HCT116 (cell line): ENCODE data around the gene PRR23E. TPM values are rescaled to one million over a fixed set of nuclear protein-coding genes. Genes with fewer than 3 reads are reported as not detected.

Experiments used
- ATAC-seq: fragments of 200-7000 bp; cut with Tn5 transposase; 2 replicates; pipeline ENCODE4 v1.9.1; 2020; ENCODE audit warnings: mild to moderate bottlenecking, moderate library complexity
- BruUV-seq: library from RNA; stranded (reverse); fragments of 400-500 nt; replicated peaks from 2 replicates; lab custom pipeline; 2021; lab: Mats Ljungman, UMichigan
- CTCF ChIA-PET: fragments of 300-600 bp; sonication (Branson Sonifier 250); formaldehyde crosslinking; loops from one replicate; lab custom pipeline; 2021; ENCODE audit warnings: antibody characterized with exemption; lab: Charles Lee
- POLR2A ChIA-PET: fragments of 300-600, 350-600 bp; sonication (Branson Sonifier 250); formaldehyde crosslinking; loops from one replicate; lab custom pipeline; 2021; ENCODE audit warnings: antibody characterized with exemption; lab: Charles Lee
- RAD21 ChIA-PET, 2 experiments: fragments of 300-600 bp; sonication (Branson Sonifier 250); formaldehyde crosslinking; loops; one replicate each; lab custom pipeline; 2023; ENCODE audit warnings: low total read pairs in 2 of 2; ENCODE audit not compliant: uncharacterized antibody in 2 of 2, unreplicated experiment in 2 of 2, low non-redundant PET in 1 of 2; lab: Charles Lee
- DNase-seq: peaks from one replicate; pipeline ENCODE4 v3.0.0-alpha.2; 2010; ENCODE audit warnings: low read depth, low spot score
- H2AFZ ChIP-seq: fragments of 200-600 bp; shearing (Covaris generic), sonication (generic); 2 replicates; pipeline ENCODE4 v1.6.1; 2017; ENCODE audit warnings: low read depth, mixed run types, mixed read lengths, antibody characterized with exemption, low read length; ENCODE audit not compliant: poor library complexity, severe bottlenecking
- H3K27ac ChIP-seq: 2 replicates; pipeline ENCODE4 v1.5.1; 2012; ENCODE audit warnings: low read depth, low read length
- H3K27me3 ChIP-seq: fragments of 200-600 bp; sonication (generic); 2 replicates; pipeline ENCODE4 v1.6.1; 2016; ENCODE audit warnings: mixed run types, low read length, mixed read lengths; ENCODE audit not compliant: insufficient read depth
- H3K36me3 ChIP-seq, 2 experiments: fragments of 200-500 bp in 1 of 2; fragments of 200-600 bp in 1 of 2; sonication (Bioruptor generic) in 1 of 2; sonication (generic) in 1 of 2; 2 replicates each; pipeline versions ENCODE4 v1.5.1 to v1.6.1; 2014 to 2016; ENCODE audit warnings: low read length in 2 of 2, inconsistent platforms in 1 of 2, mixed read lengths in 1 of 2, mixed run types in 1 of 2; ENCODE audit not compliant: insufficient read depth in 2 of 2, control insufficient read depth in 1 of 2
- H3K4me1 ChIP-seq, 2 experiments: fragments of 200-600 bp in 1 of 2; sonication (generic) in 1 of 2; 2 replicates each; pipeline versions ENCODE4 v1.5.1 to v1.6.1; 2012 to 2017; ENCODE audit warnings: low read length in 2 of 2, inconsistent platforms in 1 of 2, mild to moderate bottlenecking in 1 of 2, mixed read lengths in 1 of 2, mixed run types in 1 of 2, moderate library complexity in 1 of 2; ENCODE audit not compliant: insufficient read depth in 2 of 2, control insufficient read depth in 1 of 2
- H3K4me2 ChIP-seq: fragments of 200-600 bp; sonication (generic); 2 replicates; pipeline ENCODE4 v1.6.1; 2017; ENCODE audit warnings: mixed run types, low read length, mixed read lengths
- H3K4me3 ChIP-seq, 2 experiments: fragments of 200-600 bp in 1 of 2; sonication (generic) in 1 of 2; replicated peaks in 1 of 2; 2 replicates each; pipeline ENCODE4 v1.5.1; 2011 to 2016; ENCODE audit warnings: low read length in 2 of 2, control low read depth in 1 of 2, low read depth in 1 of 2, mild to moderate bottlenecking in 1 of 2, mixed read lengths in 1 of 2, mixed run types in 1 of 2
- H3K79me2 ChIP-seq: fragments of 200-600 bp; sonication (generic); 2 replicates; pipeline ENCODE4 v1.6.1; 2017; ENCODE audit warnings: mild to moderate bottlenecking, mixed run types, low read length, moderate library complexity, mixed read lengths; ENCODE audit not compliant: insufficient read depth
- H3K9ac ChIP-seq: fragments of 200-600 bp; sonication (generic); 2 replicates; pipeline ENCODE4 v1.6.1; 2016; ENCODE audit warnings: low read length, mixed read lengths
- H3K9me2 ChIP-seq: fragments of 200-600 bp; sonication (generic), shearing (Covaris generic); 2 replicates; pipeline ENCODE4 v1.6.1; 2017; ENCODE audit warnings: mixed run types, mild to moderate bottlenecking, moderate library complexity; ENCODE audit not compliant: insufficient read depth
- H3K9me3 ChIP-seq, 2 experiments: fragments of 200-500 bp in 1 of 2; fragments of 200-600 bp in 1 of 2; sonication (Bioruptor generic) in 1 of 2; sonication (generic) in 1 of 2; 2 replicates each; pipeline ENCODE4 v1.6.1; 2014 to 2017; ENCODE audit warnings: low read length in 2 of 2, mixed read lengths in 2 of 2, inconsistent platforms in 1 of 2, low read depth in 1 of 2, mild to moderate bottlenecking in 1 of 2, mixed run types in 1 of 2, moderate library complexity in 1 of 2; ENCODE audit not compliant: control insufficient read depth in 1 of 2, insufficient read depth in 1 of 2
- H4K20me1 ChIP-seq: fragments of 200-600 bp; sonication (generic), shearing (Covaris generic); 2 replicates; pipeline ENCODE4 v1.6.1; 2017; ENCODE audit warnings: mixed run types, mild to moderate bottlenecking, moderate library complexity; ENCODE audit not compliant: insufficient read depth
- CEBPB ChIP-seq: IDR thresholded peaks from 2 replicates; pipeline ENCODE4 v1.6.1; 2012; ENCODE audit warnings: low read depth
- ELF1 ChIP-seq: IDR thresholded peaks from 2 replicates; pipeline ENCODE4 v1.6.1; 2012; ENCODE audit warnings: low read depth, borderline replicate concordance
- EZH2 ChIP-seq: fragments of 200-600 bp; sonication (generic); IDR thresholded peaks from 2 replicates; pipeline ENCODE4 v1.6.1; 2017; ENCODE audit warnings: antibody characterized with exemption, mixed run types
- EZH2phosphoT487 ChIP-seq: fragments of 200-600 bp; IDR thresholded peaks from 2 replicates; pipeline ENCODE4 v1.6.1; 2018; ENCODE audit warnings: antibody characterized with exemption, borderline replicate concordance
- JUND ChIP-seq: IDR thresholded peaks from 2 replicates; pipeline ENCODE4 v1.6.1; 2012
- POLR2A ChIP-seq: IDR thresholded peaks from 2 replicates; pipeline ENCODE4 v1.7.0; 2011; ENCODE audit warnings: borderline replicate concordance; ENCODE audit not compliant: insufficient read depth, insufficient read length; ENCODE audit errors: extremely low read depth
- POLR2AphosphoS5 ChIP-seq: IDR thresholded peaks from 2 replicates; pipeline ENCODE4 v1.6.1; 2011; ENCODE audit warnings: mild to moderate bottlenecking, low read depth, low read length, moderate library complexity
- RAD21 ChIP-seq: IDR thresholded peaks from 2 replicates; pipeline ENCODE4 v1.6.1; 2012; ENCODE audit warnings: low read depth, mild to moderate bottlenecking
- SIN3A ChIP-seq: IDR thresholded peaks from 2 replicates; pipeline ENCODE4 v1.6.1; 2012; ENCODE audit warnings: low read depth
- SP1 ChIP-seq: IDR thresholded peaks from 2 replicates; pipeline ENCODE4 v1.6.1; 2012; ENCODE audit warnings: low read depth
- SRF ChIP-seq: IDR thresholded peaks from 2 replicates; pipeline ENCODE4 v1.6.1; 2012; ENCODE audit warnings: low read depth
- ZBTB33 ChIP-seq: IDR thresholded peaks from 2 replicates; pipeline ENCODE4 v1.6.1; 2011; ENCODE audit warnings: mild to moderate bottlenecking, low read length, moderate library complexity; ENCODE audit not compliant: insufficient replicate concordance; ENCODE audit errors: extremely low read depth
- ZFX ChIP-seq: fragments of 450-650 bp; IDR thresholded peaks from 2 replicates; pipeline ENCODE4 v1.6.1; 2017
- intact Hi-C: fragments of 100-400 bp; cut with micrococcal nuclease; formaldehyde crosslinking; loops from 2 replicates; pipeline ENCODE4 v1.10.0; 2022
- total RNA-seq: library from RNA; stranded (reverse); gene quantifications from one replicate; pipeline ENCODE4 v1.2.1, GENCODE V29; 2021; ENCODE audit not compliant: unreplicated experiment
- TF ChIP-seq, protein P1 (sequence below): IDR thresholded peaks from 2 replicates; pipeline ENCODE4 v1.6.1; 2012
- TF ChIP-seq, protein P2 (sequence below): IDR thresholded peaks from 2 replicates; pipeline ENCODE4 v1.6.1; 2012; ENCODE audit warnings: low read depth
- TF ChIP-seq, protein P3 (sequence below): IDR thresholded peaks from 2 replicates; pipeline ENCODE4 v1.6.1; 2012

Gene PRR23E
- total RNA-seq, 1 experiment from 2014 or later, result not detected

DNA sequence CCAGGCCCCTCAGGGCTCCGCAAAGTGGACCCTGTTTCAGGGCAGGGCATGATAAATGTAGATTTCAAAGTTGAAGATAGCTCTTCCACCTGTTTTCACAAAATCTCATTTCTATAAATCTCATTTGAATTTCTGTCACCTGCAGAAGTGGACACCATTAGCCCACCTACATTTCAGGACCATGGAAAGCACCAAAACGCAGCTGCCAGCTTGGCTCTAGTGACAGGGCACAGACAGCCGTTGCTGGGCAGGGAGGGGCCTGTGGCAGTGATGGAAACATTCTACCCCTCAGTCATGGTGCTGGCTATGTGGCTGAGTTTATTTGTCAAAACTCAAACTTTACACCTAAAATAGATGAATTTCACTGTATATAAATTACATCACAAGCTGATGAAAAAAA lies 40.4 kb downstream of the PRR23E start:
- no peak overlapping the region for H3K4me3 ChIP-seq
- H4K20me1 ChIP-seq, result no peaks in the 10 kb centered on the region
- intact Hi-C loops, result no loop called here
- peaks cover 3 to 5% of the 10 kb centered on the region in 2 experiments; a peak in 1 of 4 replicates for H3K9me3 ChIP-seq
- no TSS peak for BruUV-seq
- DNase-seq (no peak), ATAC-seq (no peak)
- TF ChIP-seq, protein P1, sequence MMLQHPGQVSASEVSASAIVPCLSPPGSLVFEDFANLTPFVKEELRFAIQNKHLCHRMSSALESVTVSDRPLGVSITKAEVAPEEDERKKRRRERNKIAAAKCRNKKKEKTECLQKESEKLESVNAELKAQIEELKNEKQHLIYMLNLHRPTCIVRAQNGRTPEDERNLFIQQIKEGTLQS, result no peak
- TF ChIP-seq EZH2phosphoT487, result no peak
- no peak for TF ChIP-seq SP1
- TF ChIP-seq, protein P2, sequence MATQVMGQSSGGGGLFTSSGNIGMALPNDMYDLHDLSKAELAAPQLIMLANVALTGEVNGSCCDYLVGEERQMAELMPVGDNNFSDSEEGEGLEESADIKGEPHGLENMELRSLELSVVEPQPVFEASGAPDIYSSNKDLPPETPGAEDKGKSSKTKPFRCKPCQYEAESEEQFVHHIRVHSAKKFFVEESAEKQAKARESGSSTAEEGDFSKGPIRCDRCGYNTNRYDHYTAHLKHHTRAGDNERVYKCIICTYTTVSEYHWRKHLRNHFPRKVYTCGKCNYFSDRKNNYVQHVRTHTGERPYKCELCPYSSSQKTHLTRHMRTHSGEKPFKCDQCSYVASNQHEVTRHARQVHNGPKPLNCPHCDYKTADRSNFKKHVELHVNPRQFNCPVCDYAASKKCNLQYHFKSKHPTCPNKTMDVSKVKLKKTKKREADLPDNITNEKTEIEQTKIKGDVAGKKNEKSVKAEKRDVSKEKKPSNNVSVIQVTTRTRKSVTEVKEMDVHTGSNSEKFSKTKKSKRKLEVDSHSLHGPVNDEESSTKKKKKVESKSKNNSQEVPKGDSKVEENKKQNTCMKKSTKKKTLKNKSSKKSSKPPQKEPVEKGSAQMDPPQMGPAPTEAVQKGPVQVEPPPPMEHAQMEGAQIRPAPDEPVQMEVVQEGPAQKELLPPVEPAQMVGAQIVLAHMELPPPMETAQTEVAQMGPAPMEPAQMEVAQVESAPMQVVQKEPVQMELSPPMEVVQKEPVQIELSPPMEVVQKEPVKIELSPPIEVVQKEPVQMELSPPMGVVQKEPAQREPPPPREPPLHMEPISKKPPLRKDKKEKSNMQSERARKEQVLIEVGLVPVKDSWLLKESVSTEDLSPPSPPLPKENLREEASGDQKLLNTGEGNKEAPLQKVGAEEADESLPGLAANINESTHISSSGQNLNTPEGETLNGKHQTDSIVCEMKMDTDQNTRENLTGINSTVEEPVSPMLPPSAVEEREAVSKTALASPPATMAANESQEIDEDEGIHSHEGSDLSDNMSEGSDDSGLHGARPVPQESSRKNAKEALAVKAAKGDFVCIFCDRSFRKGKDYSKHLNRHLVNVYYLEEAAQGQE, result peak; percentile 84
- ChIA-PET RAD21 (no interaction called here), POLR2A (no interaction called here), CTCF (no interaction called here)
- H3K27me3 ChIP-seq, result no peaks in the 10 kb centered on the region
- H3K4me1 ChIP-seq, result no peaks in the 10 kb centered on the region
- H3K9me2 ChIP-seq, result no peaks in the 10 kb centered on the region
- H3K36me3 ChIP-seq, result no peaks in the 10 kb centered on the region
- H2AFZ ChIP-seq, result no peak overlapping the region
- no peaks in the 10 kb centered on the region for H3K79me2 ChIP-seq
- no peak overlapping the region for H3K27ac ChIP-seq
- no peak overlapping the region for H3K4me2 ChIP-seq
- no peak overlapping the region for H3K9ac ChIP-seq

DNA sequence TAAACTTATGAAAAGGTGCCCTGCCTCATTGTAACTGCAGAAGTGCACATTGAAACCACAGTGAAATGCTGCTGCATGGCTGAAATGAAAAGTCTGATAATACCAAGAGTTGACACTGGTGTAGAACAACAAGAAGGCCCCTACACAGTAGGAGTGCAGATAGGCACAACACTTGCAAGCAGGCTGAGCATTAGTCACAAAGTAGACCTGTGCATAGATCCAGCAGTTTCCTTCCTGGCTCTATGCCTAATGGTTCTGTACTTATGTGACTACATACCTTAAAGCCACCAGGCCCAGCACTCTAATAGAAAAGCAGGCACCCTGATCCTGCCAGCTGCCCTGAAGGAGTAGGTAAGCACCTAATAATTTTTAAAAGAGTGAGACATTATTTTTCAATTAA lies 41.8 kb downstream of the PRR23E start:
- ATAC-seq (no peak), DNase-seq (no peak)
- H2AFZ ChIP-seq, result no peak overlapping the region

More for the DNA sequence above, 41.8 kb downstream of the PRR23E start:
- no peak overlapping the region for H3K4me3 ChIP-seq
- CTCF ChIA-PET, result no interaction called here
- no peaks in the 10 kb centered on the region for H3K36me3 ChIP-seq
- POLR2A ChIA-PET, result no interaction called here
- H3K4me1 ChIP-seq, result no peaks in the 10 kb centered on the region
- no peak overlapping the region for H3K4me2 ChIP-seq
- no peaks in the 10 kb centered on the region for H3K9me2 ChIP-seq
- H3K27ac ChIP-seq, result no peak overlapping the region
- BruUV-seq, result no TSS peak
- H3K79me2 ChIP-seq, result no peaks in the 10 kb centered on the region
- H3K27me3 ChIP-seq, result no peaks in the 10 kb centered on the region
- H3K9me3 ChIP-seq, result peaks cover 3 to 5% of the 10 kb centered on the region in 2 experiments; a peak in 1 of 4 replicates
- H3K9ac ChIP-seq, result no peak overlapping the region
- H4K20me1 ChIP-seq, result no peaks in the 10 kb centered on the region
- intact Hi-C loops, result no loop called here
- no peak for TF ChIP-seq ZBTB33
- no peak for TF ChIP-seq SP1
- TF ChIP-seq POLR2A, result no peak
- no peak for TF ChIP-seq EZH2phosphoT487
- TF ChIP-seq RAD21, result no peak
- TF ChIP-seq ELF1, result no peak
- TF ChIP-seq CEBPB, result no peak
- no peak for TF ChIP-seq SRF
- TF ChIP-seq ZFX, result no peak
- TF ChIP-seq JUND, result no peak
- TF ChIP-seq POLR2AphosphoS5, result no peak
- TF ChIP-seq, protein P3, sequence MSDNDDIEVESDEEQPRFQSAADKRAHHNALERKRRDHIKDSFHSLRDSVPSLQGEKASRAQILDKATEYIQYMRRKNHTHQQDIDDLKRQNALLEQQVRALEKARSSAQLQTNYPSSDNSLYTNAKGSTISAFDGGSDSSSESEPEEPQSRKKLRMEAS, result no peak
- TF ChIP-seq EZH2, result no peak
- TF ChIP-seq, protein P1, result no peak
- TF ChIP-seq SIN3A, result no peak
- RAD21 ChIA-PET, result no interaction called here
